GM19351 (cell line): ENCODE data around the gene FAM136A.
"Not testable (repeated sequence)": the region's sequence is repeated elsewhere in the genome, so short reads cannot be mapped to it uniquely, and the experiment has no call there.

ENCODE experiments used
- ATAC-seq: cut with Tn5 transposase; IDR thresholded peaks from one replicate; pipeline ENCODE4 v1.9.1; 2021; ENCODE audit warnings: mild to moderate bottlenecking, moderate library complexity; ENCODE audit not compliant: unreplicated experiment

Gene FAM136A

DNA sequence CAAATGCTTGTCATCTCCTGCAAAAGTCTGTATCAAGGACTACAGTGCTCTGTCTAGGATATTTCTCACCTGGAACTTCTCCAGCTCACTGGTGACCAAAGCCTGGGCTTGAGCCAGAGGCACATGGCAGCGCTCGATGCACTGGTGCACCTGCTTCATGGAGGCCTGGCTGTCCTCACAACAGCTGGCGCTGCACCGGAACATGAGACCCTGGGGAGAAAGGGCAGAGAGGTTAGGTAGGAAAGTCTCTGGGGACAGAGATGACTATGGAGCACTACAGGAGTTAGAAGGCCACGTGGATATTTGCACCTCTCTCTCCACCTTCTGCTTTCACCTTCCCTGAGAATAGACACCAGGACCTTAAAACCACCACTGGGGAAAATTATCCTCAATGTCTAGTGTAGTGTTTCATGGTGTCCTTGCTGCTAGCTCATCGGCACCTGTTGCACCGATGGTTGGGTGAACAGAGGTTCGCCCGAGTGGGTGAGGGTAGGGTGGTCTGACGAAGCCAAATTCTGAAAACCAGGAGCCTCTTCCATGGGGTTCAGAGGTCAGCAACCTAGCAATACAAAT is 1.0 kb downstream of the FAM136A start:
- peak; percentile 1 for ATAC-seq

DNA sequence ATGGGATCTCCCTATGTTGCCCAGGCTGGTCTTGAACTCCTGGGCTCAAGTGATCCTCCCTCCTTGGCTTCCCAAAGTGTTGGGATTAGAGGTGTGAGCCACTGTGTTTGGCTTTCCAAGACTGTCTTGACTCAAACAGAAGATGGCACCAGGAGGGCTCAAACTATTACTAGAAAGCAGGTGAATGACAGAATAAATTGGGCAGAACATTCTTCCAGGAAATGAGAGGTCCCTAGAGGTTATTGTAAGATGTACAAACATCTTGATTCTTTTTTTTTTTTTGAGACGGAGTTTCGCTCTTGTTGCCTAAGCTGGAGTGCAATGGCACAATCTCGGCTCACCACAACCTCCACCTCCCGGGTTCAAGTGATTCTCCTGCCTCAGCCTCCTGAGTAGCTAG is 4.0 kb downstream of the FAM136A start:
- ATAC-seq, result not testable (repeated sequence)

DNA sequence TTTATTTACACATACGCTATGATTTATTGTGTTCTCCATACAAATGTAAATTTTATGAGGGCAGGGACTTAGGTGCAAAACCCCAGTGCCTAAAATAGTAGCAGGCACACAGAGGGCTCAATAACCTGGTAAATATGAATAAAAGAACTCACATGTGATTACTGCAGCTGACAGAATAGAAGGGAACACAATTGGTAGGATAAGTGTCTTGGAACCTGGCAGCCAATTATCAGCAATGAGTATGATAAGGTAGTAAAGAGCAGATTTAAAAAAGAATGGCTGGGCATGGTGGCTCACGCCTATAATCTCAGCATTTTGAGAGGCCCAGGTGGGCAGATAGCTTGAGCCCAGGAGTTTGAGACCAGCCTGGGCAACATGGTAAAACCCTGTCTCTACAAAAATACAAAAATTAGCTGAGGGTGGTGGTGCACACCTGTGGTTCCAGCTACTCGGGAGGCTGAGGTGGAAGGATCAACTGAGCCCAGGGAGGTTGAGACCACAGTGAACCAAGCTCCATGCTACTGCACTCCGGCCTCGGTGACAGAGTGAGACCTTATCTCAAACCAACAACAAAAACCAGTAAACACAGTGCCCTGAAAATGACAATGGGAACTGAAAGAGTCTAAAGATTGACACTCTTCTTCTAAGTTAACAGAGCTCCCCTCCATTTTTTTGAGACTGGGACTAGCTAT is 18.2 kb downstream of the FAM136A start:
- no peak for ATAC-seq

DNA sequence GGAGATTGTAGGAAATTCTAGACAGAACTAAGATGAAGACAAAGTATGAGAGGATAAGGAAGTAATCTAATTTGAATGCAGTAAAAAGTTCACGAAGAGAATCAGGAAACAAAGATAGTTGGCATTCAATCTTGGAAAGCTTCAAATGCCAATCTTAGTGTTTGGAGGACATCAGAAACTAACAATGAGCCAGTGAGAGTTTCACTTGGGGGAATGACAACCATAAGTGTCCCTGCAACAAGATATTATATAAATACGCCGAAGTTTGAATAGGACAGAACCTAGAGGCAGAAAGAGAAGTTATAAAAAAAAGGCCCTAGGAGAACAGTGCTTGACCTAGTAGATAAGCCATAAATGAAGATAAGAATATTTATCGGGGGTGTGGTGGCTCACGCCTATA is 19.4 kb downstream of the FAM136A start:
- ATAC-seq, result no peak

DNA sequence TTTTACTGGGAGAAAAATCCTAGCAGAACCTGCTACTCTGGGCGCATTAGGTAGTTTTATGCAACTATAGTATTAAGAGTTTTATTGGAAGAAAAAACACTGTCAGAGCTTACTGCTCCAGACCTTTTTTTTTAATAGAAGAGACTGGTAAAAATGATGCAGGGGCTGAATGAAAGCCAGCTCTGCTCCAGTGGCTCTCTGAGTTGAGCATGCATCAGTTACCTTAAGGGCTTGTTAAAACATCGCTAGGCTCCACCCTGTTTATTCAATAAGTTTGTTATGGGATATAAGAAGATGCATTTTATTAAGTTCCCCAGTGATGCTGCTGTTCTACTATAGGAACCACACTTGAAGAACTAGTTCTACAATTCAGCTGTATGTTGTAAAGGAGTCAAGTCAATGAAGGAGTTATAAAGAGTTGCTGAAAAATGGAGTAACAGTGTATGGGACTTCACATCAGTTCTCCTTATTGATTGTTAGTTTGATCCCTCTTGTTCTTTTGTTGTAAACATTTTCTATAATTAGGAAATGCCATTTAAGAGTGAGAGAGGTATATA is 21.5 kb downstream of the FAM136A start:
- ATAC-seq, result no peak

DNA sequence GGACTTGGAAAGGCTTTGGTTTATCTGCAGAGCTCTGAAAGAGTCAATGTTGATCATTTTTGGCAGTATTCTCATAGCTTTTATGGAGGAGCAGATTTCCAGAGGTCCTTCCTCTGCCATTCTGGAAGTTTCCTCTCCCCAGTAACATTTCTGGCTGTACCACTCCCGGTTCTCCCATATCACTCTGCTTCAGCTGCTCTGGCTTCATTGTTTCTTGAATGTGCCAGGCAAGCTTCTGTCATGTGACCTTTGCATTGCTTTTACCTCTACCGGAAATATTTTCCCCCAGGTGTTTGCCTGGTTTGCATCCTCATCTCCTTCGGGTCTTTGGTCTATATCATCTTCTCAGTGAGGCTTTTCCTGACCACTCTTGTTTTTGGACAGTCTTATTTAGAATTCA is 31.5 kb downstream of the FAM136A start:
- ATAC-seq, result no peak

DNA sequence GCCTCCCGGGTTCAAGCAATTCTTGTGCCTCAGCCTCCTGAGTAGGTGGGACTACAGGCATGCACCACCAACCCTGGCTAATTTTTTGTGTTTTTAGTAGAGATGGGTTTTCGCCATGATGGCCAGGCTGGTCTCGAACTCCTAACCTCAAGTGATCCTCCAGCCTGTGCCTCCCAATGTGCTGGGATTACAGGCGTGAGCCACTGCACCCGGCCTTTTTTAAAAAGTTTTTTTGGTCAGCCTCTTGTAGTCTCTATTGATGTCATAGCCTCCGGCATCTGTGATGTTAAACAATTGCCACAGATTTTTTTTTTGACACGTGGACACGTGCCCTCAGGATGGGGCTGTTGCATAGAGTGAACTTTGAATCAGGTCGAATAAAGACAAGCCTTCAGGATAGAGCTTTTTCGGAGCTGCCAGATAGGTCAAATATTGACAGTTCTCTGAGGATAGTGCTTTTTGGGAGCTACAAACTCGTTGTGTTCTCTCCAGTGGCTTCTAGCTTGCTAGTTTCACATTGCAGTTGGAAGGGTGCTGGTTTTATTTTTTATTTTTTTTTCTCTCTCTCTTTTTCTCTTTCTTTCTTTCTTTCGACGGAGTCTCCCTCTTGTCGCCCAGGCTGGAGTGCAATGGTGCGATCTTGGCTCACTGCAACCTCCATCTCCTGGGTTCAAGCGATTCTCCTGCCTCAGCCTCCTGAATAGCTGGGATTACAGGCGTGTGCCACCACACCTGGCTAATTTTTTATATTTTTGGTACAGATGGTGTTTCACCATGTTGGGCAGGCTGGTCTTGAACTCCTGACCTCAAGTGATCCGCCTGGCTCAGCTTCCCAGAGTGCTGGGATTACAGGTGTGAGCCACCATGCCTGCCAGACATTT is 32.2 kb downstream of the FAM136A start:
- ATAC-seq, result not testable (repeated sequence)

DNA sequence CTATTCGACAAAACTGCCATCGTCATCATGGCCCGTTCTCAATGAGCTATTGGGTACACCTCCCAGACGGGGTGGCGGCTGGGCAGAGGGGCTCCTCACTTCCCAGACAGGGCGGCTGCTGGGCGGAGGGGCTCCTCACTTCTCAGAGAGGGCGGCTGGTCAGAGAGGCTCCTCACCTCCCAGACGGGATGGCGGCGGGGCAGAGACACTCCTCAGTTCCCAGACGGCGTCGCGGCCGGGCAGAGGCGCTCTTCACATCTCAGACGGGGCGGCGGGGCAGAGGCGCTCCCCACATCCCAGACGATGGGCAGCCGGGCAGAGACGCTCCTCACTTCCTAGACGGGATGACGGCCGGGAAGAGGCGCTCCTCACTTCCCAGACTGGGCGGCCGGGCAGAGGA is 34.9 kb downstream of the FAM136A start:
- not testable (repeated sequence) for ATAC-seq

DNA sequence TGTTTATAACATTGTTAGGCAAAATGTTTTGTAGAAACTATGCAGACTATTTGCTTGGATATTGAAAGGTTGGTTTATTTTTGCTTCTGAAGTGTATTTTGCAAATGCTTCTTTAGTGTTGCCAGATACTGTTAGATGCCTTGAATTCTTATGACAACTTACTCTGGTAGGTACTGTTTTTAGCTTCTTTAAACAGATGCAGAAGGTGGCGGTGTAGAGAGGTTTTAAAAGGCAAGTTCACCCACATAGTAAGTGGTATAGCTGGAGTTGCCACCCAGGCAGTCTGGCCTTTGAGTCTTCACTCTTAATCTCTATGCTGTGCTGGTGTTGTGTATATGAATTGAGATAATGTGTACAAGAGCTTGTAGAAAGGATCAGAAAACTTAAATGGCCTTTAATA is 40.4 kb downstream of the FAM136A start:
- ATAC-seq, result no peak

DNA sequence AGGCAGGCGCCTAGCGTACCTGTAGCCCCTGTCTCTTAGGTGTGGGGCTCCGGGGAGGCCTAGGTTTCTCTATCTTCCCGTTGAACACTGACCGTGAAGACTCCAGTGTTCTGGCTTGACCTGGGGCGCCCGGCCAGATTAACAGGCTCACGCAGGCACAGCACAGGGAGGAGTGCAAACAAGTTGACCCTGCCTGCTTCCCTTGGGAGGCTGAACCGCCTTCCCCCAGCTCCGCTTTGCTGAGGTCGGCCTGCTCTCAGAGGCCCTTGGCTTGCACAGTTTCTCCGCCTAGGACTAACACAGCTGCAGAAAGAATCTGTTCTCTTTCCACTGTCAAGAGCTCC is 43.4 kb downstream of the FAM136A start:
- ATAC-seq, result no peak

DNA sequence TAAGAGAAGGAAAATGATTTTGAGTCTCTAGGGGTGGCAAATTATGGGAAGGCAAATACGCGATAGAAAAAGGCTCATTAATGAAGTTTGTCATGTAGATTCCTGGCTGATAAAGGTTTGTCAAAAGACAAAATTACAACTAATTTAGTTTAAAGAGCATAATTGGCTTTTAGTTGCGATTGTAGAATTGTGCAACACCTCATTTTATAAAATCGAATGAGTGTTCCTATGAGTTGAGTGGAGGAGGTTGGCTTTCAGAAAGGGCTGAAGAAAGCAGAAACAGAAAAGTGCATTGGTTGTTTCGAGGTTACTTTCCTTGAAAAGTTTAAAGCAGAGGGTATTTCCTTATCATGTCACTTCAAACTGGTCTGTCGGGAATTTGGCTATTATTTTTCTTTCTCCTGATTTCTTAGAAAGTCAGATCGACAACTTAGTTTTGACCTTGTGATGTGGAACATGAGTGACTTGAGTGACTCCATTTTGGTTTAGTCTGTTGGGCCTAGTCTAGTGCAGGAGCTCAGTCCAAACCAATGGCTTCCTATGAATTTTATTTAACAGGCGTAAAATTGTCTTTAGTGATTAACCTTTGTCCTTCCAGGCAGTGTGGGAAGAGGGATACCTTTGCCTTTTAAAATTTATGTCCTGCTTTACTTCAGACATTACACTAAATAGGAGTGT is 46.1 kb downstream of the FAM136A start:
- ATAC-seq, result no peak

DNA sequence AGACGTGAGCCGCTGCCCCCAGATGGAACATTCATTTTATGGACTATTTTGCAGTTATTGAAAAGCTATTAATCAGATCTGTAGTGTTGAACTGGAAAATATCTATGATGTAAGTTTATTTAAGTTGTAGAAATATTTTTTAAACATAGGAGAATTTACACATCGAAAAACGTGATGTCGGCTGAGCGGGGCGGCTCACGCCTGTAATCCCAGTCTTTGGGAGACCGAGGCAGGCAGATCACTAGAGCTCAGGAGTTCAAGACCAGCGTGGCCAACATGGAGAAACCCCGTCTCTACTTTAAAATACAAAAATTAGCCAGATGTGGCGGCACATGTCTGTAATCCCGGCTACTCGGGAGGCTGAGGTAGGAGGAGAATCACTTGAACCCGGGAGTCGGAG is 51.4 kb downstream of the FAM136A start:
- ATAC-seq, result no peak

DNA sequence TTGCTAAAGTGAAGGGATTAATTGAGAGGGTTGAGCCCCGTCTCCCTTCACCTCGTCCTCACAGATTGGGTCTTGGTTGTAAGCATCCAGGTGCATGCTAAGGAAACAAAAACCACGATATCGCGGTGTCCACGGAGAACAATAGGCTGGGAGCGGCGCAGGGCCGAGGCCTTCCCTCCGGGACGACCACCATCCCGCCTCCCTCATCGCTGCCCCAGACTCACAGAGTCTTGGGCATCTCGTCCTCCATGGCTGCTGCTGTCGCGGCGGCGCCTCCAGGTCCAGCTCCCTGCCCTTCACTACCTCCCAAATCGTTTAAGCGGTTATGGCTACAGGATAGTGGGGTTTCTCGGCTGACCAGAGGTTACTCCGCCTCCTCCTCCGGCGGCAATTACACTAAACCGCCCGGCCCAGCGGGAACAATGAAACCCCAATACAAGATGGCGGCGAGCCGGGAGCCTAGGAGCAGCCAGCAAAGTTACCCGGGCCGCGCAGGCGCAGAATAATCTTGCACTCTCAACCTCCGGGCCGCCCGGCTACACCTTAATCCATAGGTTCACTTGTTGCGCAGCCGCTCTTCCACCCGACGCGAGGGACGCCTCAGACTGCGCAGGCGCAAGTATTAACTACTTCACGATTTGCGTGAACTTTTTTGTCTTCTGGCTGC is 53.6 kb downstream of the FAM136A start, which contains the start of gene TIA1:
Gene TIA1 (minus strand): TSS at position 448 of the 667 bp plus-strand sequence. CDS start 198 bp downstream, at position 250.
- peak; percentile 92 for ATAC-seq

DNA sequence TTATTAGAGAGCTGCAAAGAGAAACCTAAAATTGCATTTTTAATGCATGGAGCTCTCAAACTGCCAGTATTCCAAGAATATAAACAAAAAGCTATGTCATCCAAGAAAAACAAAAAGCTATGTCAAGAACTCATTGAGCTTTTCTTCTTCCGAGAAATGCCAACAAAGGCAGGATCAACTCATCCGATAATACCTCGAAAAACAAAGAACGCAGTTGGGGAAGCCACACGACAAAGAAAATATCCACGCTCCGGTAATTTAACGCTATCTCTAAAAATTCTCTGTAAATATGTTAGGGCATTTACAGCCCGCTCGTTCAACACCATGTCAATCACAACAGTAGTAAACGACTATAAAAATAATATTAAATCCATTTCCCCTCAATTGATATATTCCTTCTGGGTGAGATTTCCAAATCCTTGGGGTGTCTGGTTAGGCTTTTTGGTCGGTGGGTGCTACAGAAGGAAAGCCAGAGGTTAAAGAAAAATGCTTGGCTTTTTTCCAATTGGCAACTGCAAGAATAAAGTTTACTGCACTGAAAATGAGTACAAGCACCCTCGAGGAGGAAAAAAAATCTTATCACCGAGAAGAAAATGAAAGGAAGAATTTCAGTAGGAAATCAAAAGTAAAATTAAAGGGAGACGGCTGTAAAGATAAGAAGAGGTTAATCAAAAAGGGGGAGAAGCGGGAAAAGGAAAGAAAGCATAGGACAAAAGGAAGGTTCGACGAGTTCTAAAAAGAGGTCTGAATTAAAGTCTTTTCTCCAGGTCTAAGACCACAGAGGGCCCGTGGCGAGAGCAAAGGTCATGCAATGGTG is 54.3 kb downstream of the FAM136A start:
- no peak for ATAC-seq
